HepG2 (cell line): ENCODE data around the gene TMEM239. TPM values are rescaled to one million over a fixed set of nuclear protein-coding genes. Genes with fewer than 3 reads are reported as not detected.
A peak's percentile ranks its signal among the peaks of the same experiment; 100 is the strongest.

ENCODE experiments used
- ATAC-seq: fragments of 200-7000 bp; cut with Tn5 transposase; 3 replicates; pipeline ENCODE4 v1.9.1; 2020; ENCODE audit warnings: mild to moderate bottlenecking, moderate library complexity
- BruUV-seq: library from RNA; stranded (reverse); fragments of 400-500 nt; replicated peaks from 2 replicates; lab custom pipeline; 2021; lab: Mats Ljungman, UMichigan
- CTCF ChIA-PET: fragments of 300-600 bp; formaldehyde crosslinking; extraction: SDS; loops from one replicate; lab custom pipeline; 2021; ENCODE audit warnings: low total read pairs, inconsistent platforms, low intra/inter-chr PET ratio; lab: Yijun Ruan, JAX
- POLR2A ChIA-PET: fragments of 350-600 bp; sonication (Branson Sonifier 250); formaldehyde crosslinking; loops from one replicate; lab custom pipeline; 2020; ENCODE audit warnings: antibody characterized with exemption, inconsistent platforms; lab: Yijun Ruan, JAX
- DNase-seq: peaks from one replicate; pipeline ENCODE4 v3.0.0-alpha.2; 2015; ENCODE audit warnings: low spot score
- FAIRE-seq: peaks from 3 replicates; lab custom pipeline; 2011; peaks lifted over from hg19 to GRCh38; lab: Jason Lieb, UNC
- H2AFZ ChIP-seq: one replicate; pipeline ENCODE4 v1.6.1; 2011; ENCODE audit warnings: low read length, inconsistent platforms
- H3K27ac ChIP-seq: fragments of 300-600 bp; 3 replicates; pipeline ENCODE4 v1.8.0; 2011; ENCODE audit warnings: mixed run types, mild to moderate bottlenecking, mixed read lengths, low read length, inconsistent platforms; ENCODE audit not compliant: insufficient read depth; ENCODE audit errors: extremely low read length
- H3K27me3 ChIP-seq, 2 experiments: fragments of 200-600 bp in 1 of 2; 2 replicates in 1 of 2; 3 replicates in 1 of 2; pipeline versions ENCODE4 v1.6.0 to v1.8.0; 2011; ENCODE audit warnings: low read length in 2 of 2, mild to moderate bottlenecking in 2 of 2, moderate library complexity in 2 of 2, inconsistent platforms in 1 of 2; ENCODE audit not compliant: insufficient read depth in 2 of 2, control insufficient read depth in 1 of 2
- H3K36me3 ChIP-seq, 2 experiments: fragments of 200-600 bp in 1 of 2; replicated peaks in 1 of 2; 2 replicates in 1 of 2; 3 replicates in 1 of 2; pipeline versions ENCODE4 v1.5.1 to v1.8.0; 2011; ENCODE audit warnings: low read length in 2 of 2, inconsistent platforms in 1 of 2; ENCODE audit not compliant: insufficient read depth in 2 of 2, control insufficient read depth in 1 of 2
- H3K4me1 ChIP-seq: 2 replicates; pipeline ENCODE4 v1.5.1; 2012; ENCODE audit warnings: low read length, inconsistent platforms; ENCODE audit not compliant: insufficient read depth
- H3K4me2 ChIP-seq: 2 replicates; pipeline ENCODE4 v1.6.0; 2011; ENCODE audit warnings: low read depth, low read length, inconsistent platforms
- H3K4me3 ChIP-seq, 3 experiments: fragments of 200-600 bp in 1 of 3; sonication (generic), shearing (Covaris generic) in 1 of 3; replicated peaks in 1 of 3; 2 replicates each; pipeline ENCODE4 v1.5.1; 2011 to 2016; ENCODE audit warnings: low read length in 3 of 3, inconsistent platforms in 2 of 3, low read depth in 2 of 3, mild to moderate bottlenecking in 2 of 3, control low read depth in 1 of 3, mixed read lengths in 1 of 3; ENCODE audit not compliant: insufficient read depth in 1 of 3
- H3K79me2 ChIP-seq: one replicate; pipeline ENCODE4 v1.6.1; 2011; ENCODE audit warnings: low read length, inconsistent platforms; ENCODE audit not compliant: insufficient read depth
- H3K9ac ChIP-seq: 2 replicates; pipeline ENCODE4 v1.6.0; 2011; ENCODE audit warnings: mild to moderate bottlenecking, low read depth, low read length, inconsistent platforms; ENCODE audit not compliant: insufficient read depth
- H3K9me3 ChIP-seq: 2 replicates; pipeline ENCODE4 v1.5.1; 2012; ENCODE audit warnings: mild to moderate bottlenecking, low read length
- H4K20me1 ChIP-seq: 2 replicates; pipeline ENCODE4 v1.6.0; 2011; ENCODE audit warnings: inconsistent platforms, mild to moderate bottlenecking, low read length, moderate library complexity; ENCODE audit not compliant: insufficient read depth
- FOXK1 ChIP-seq: sonication (generic); formaldehyde crosslinking; IDR thresholded peaks from 2 replicates; pipeline ENCODE4 v1.4.0; 2020; ENCODE audit warnings: low read depth, missing genetic modification reagents, borderline replicate concordance
- HNF4A ChIP-seq: sonication (generic); formaldehyde crosslinking; IDR thresholded peaks from 2 replicates; pipeline ENCODE4 v1.4.0; 2020; ENCODE audit warnings: missing genetic modification reagents
- HNF4G ChIP-seq, 2 experiments: sonication (generic) in 1 of 2; formaldehyde crosslinking in 1 of 2; IDR thresholded peaks; 2 replicates each; pipeline versions ENCODE4 v1.4.0 to v1.6.1; 2011 to 2020; ENCODE audit warnings: borderline replicate concordance in 2 of 2, low read depth in 2 of 2, mild to moderate bottlenecking in 2 of 2, low read length in 1 of 2, missing genetic modification reagents in 1 of 2, moderate library complexity in 1 of 2
- JUND ChIP-seq: sonication (generic); formaldehyde crosslinking; IDR thresholded peaks from 2 replicates; pipeline ENCODE4 v1.8.0; 2022; ENCODE audit warnings: mild to moderate bottlenecking, missing genetic modification reagents
- KLF11 ChIP-seq: IDR thresholded peaks from 2 replicates; pipeline ENCODE4 v1.6.1; 2016; ENCODE audit warnings: missing compliant biosample characterization
- SATB2 ChIP-seq: sonication (generic); formaldehyde crosslinking; IDR thresholded peaks from 2 replicates; pipeline ENCODE4 v1.5.0; 2020; ENCODE audit warnings: missing genetic modification reagents
- SKIL ChIP-seq: sonication (generic); formaldehyde crosslinking; IDR thresholded peaks from 2 replicates; pipeline ENCODE4 v1.8.0; 2022; ENCODE audit warnings: missing genetic modification reagents, mild to moderate bottlenecking, moderate library complexity, borderline replicate concordance
- ZBTB34 ChIP-seq: sonication (generic); formaldehyde crosslinking; IDR thresholded peaks from 2 replicates; pipeline ENCODE4 v1.8.0; 2022; ENCODE audit warnings: mild to moderate bottlenecking, missing genetic modification reagents
- ZBTB4 ChIP-seq: sonication (generic); formaldehyde crosslinking; IDR thresholded peaks from 2 replicates; pipeline ENCODE4 v1.4.0; 2020; ENCODE audit warnings: missing genetic modification reagents, mild to moderate bottlenecking, borderline replicate concordance
- ZMYM4 ChIP-seq: sonication (generic); formaldehyde crosslinking; IDR thresholded peaks from 2 replicates; pipeline ENCODE4 v1.8.1; 2023; ENCODE audit warnings: mild to moderate bottlenecking, missing genetic modification reagents
- ZNF101 ChIP-seq: sonication (generic); formaldehyde crosslinking; IDR thresholded peaks from 2 replicates; pipeline ENCODE4 v1.4.0; 2020; ENCODE audit warnings: mild to moderate bottlenecking, low read depth, missing genetic modification reagents, borderline replicate concordance
- ZNF343 ChIP-seq: sonication (generic); formaldehyde crosslinking; IDR thresholded peaks from 2 replicates; pipeline ENCODE4 v1.4.0; 2020; ENCODE audit warnings: mild to moderate bottlenecking, missing genetic modification reagents
- WGBS: methylation state at CpG from one replicate; pipeline ENCODE4 v1.1.6; 2017; ENCODE audit warnings: low lambda C conversion rate; 5-methylcytosine and 5-hydroxymethylcytosine counted together
- in situ Hi-C: cut with HindIII; loops from 2 replicates; pipeline ENCODE4 v1.10.0; 2017; ENCODE audit warnings: low pct_unique_long_range_greater_than_20kb; ENCODE audit not compliant: extremely low pct_ligation_motif_present
- intact Hi-C: fragments of 100-400 bp; cut with micrococcal nuclease; formaldehyde crosslinking; loops from one replicate; pipeline ENCODE4 v1.10.0; 2022; ENCODE audit not compliant: unreplicated experiment
- polyA plus RNA-seq, 8 experiments: library from polyadenylated mRNA; depleted of rRNA in 3 of 8; stranded (reverse) in 7 of 8; unstranded in 1 of 8; fragments of >200 nt; fragmentation: Illumina TruSeq in 4 of 8; extraction: Trizol in 4 of 8; gene quantifications; 2 replicates each; pipeline versions ENCODE4 v1.2.1 to v1.2.3, GENCODE V29; 2011 to 2016; ENCODE audit warnings: low read depth in 4 of 8, missing spikeins in 1 of 8, mixed read lengths in 1 of 8; ENCODE audit not compliant: insufficient read depth in 1 of 8
- total RNA-seq, 5 experiments: library from RNA; depleted of rRNA; stranded (reverse); fragments of >200 nt; fragmentation: Illumina TruSeq; extraction: Trizol; gene quantifications; 2 replicates each; pipeline ENCODE4 v1.2.3, GENCODE V29; 2016; ENCODE audit warnings: low read depth in 1 of 5

Gene TMEM239
- total and polyA plus RNA-seq, 2 of the 13 experiments (the other 11 are each of a cell fraction or from before 2014, with no cell fraction given), result not detected

- Histone ChIP-seq H3K4me3 (no peak overlapping the region), H3K4me1 (peaks cover 31% of the 10 kb centered on the region), H3K27me3 (no peaks in the 10 kb centered on the region), H3K9me3 (no peaks in the 10 kb centered on the region), H3K9ac (no peak overlapping the region), H3K36me3 (peaks cover 4 to 11% of the 10 kb centered on the region in 2 experiments; a peak in 3 of 5 replicates), H3K79me2 (peaks cover 8% of the 10 kb centered on the region), H3K4me2 (no peak overlapping the region), H3K27ac (no peak overlapping the region), H2AFZ (no peak overlapping the region), H4K20me1 (no peaks in the 10 kb centered on the region)
- BruUV-seq, result no TSS peak
- WGBS, result 79% methylated on average over 6 of the region's 6 CpGs
- intact Hi-C loops (no loop called here), in situ Hi-C loops (no loop called here)
- no peak for FAIRE-seq
- DNase-seq, result peak; percentile 53
- POLR2A ChIA-PET, result interaction anchor here (1.0 kb wide), 2 partner anchors 39 to 183 kb away, joined by 3 read pairs; partner anchors contain the start of gene NOP56
- CTCF ChIA-PET, result no interaction called here
- ATAC-seq, result peak; percentile 40
- TF ChIP-seq ZBTB4 (CRISPR knock-in tag) (peak; percentile 41; the same call in 1 of the 2 replicates), HNF4A (peak; percentile 73), ZBTB34 (no peak), ZNF343 (CRISPR knock-in tag) (0 out of 2 replicates have a peak, but pooled peaks have one; percentile 41), ZNF101 (no peak), ZMYM4 (peak; percentile 62; the same call in 1 of the 2 replicates), SKIL (CRISPR knock-in tag) (no peak), JUND (CRISPR knock-in tag) (0 out of 2 replicates have a peak, but pooled peaks have one; percentile 24), FOXK1 (no peak), KLF11 (no peak), SATB2 (CRISPR knock-in tag) (no peak), HNF4G (IDR thresholded peaks at IDR 0.05; ENCODE audit: borderline replicate concordance, low read depth, low read length) (peak; percentile 38; the same call in 1 of the 2 replicates), HNF4G (CRISPR knock-in tag; IDR thresholded peaks at IDR 0.05; ENCODE audit: borderline replicate concordance, low read depth) (no peak)
Observed at GRCh38 chr20:2835331-2835796, 19.2 kb downstream of the TMEM239 start.
